ENCODE results near the gene CEP131. TPM values are rescaled to one million over a fixed set of nuclear protein-coding genes. Genes with fewer than 3 reads are reported as not detected.

The CEP131 gene
- total RNA-seq, 2 donors from 2014 or later: 23.2 to 28.0 TPM

DNA sequence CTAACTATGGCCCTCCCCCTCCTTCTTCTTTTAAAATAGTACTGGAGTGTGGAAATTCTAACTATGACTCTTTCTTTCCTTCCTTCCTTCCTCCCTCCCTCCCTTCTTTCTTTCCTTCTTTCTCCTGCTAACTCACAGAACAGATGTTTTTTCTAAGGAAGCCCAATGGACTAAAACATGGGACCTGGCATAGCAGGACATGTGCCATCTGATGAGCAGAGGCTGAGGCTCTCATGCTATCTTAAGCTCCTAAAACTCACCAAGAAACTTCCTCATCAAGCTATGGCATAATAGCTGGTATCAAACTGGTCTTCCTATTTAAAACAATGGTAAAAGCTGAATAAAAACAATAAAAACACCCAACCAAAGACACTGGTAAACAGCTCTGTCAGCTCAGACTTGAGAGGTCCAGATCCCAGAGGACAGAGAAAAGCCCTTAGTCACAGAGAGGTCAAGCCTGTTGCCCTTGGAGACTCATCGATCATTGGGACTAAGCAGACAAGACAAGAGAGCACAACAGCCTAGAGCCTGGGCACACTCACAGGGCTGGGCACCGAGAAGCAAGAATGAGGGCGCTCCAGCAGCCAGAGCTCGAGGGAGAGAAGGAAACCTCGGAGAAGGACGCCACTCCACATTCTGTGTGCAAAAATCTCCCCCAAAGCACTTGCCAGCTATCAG lies 44.8 kb upstream of the CEP131 start:
- H3K4me3 ChIP-seq (ENCODE audit: low read length): no peak overlapping the region
- WGBS, 2 experiments (ENCODE audit: insufficient coverage in 1 of 2, insufficient read length in 1 of 2): 78 to 93% methylated on average over 6 of the region's 6 CpGs
- Mint-ChIP-seq H3K9me3 (no peaks in the 10 kb centered on the region), H3K4me1 (no peaks in the 10 kb centered on the region), H3K27ac (no peak overlapping the region), H3K36me3 (ENCODE audit: low read depth) (peaks cover 67% of the 10 kb centered on the region), H3K4me3 (no peak overlapping the region), H3K27me3 (ENCODE audit: insufficient read depth) (no peaks in the 10 kb centered on the region)
- H3K27ac ChIP-seq (ENCODE audit: low read depth, low read length): peak overlapping the region; percentile 73
- no peaks in the 10 kb centered on the region for H3K27me3 ChIP-seq (ENCODE audit: control insufficient read depth, insufficient read depth, low read length, poor library complexity, severe bottlenecking)
- DNase-seq: no peak
- TF ChIP-seq, protein P1, sequence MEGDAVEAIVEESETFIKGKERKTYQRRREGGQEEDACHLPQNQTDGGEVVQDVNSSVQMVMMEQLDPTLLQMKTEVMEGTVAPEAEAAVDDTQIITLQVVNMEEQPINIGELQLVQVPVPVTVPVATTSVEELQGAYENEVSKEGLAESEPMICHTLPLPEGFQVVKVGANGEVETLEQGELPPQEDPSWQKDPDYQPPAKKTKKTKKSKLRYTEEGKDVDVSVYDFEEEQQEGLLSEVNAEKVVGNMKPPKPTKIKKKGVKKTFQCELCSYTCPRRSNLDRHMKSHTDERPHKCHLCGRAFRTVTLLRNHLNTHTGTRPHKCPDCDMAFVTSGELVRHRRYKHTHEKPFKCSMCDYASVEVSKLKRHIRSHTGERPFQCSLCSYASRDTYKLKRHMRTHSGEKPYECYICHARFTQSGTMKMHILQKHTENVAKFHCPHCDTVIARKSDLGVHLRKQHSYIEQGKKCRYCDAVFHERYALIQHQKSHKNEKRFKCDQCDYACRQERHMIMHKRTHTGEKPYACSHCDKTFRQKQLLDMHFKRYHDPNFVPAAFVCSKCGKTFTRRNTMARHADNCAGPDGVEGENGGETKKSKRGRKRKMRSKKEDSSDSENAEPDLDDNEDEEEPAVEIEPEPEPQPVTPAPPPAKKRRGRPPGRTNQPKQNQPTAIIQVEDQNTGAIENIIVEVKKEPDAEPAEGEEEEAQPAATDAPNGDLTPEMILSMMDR (conservative IDR thresholded peaks at IDR 0.05): no peak
- peaks cover 20% of the 10 kb centered on the region for H3K36me3 ChIP-seq (ENCODE audit: control insufficient read depth, insufficient read depth, low read length)
- H3K4me1 ChIP-seq (ENCODE audit: control insufficient read depth, insufficient read depth, low read length): no peaks in the 10 kb centered on the region
- H3K9ac ChIP-seq (ENCODE audit: extremely low read depth, low read length, poor library complexity, severe bottlenecking): no peak overlapping the region
- no peaks in the 10 kb centered on the region for H3K9me3 ChIP-seq (ENCODE audit: control insufficient read depth, low read length)

DNA sequence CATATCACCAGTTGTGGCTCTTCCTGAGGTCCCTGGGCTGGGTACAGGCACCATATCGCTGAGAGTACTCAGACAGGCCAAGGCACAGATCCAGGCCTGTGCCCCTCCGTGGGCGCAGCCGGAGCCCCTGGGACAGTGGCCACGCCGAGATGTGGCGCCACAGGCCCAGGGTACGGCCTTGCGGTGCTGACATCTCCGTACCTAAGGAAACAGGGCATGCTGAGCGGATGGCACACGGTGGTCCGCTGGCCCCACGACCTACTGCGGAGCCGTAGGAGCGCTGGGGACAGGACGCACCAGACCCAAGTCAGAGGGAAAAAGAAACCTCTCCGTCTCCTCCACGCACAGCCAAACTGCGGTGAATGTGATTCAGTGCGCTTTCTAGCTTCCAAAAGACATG lies 42.8 kb upstream of the CEP131 start:
- Mint-ChIP-seq H3K36me3 (ENCODE audit: low read depth) (peaks cover 59% of the 10 kb centered on the region), H3K4me1 (no peaks in the 10 kb centered on the region), H3K27ac (no peak overlapping the region), H3K27me3 (ENCODE audit: insufficient read depth) (no peaks in the 10 kb centered on the region), H3K9me3 (no peaks in the 10 kb centered on the region), H3K4me3 (no peak overlapping the region)
- no peaks in the 10 kb centered on the region for H3K9me3 ChIP-seq (ENCODE audit: control insufficient read depth, low read length)
- 92% methylated on average over 14 to 22 of the region's 22 CpGs for WGBS, 2 experiments (ENCODE audit: insufficient coverage in 1 of 2, insufficient read length in 1 of 2)
- H3K27me3 ChIP-seq (ENCODE audit: control insufficient read depth, insufficient read depth, low read length, poor library complexity, severe bottlenecking): no peaks in the 10 kb centered on the region
- no peaks in the 10 kb centered on the region for H3K4me1 ChIP-seq (ENCODE audit: control insufficient read depth, insufficient read depth, low read length)
- no peak overlapping the region for H3K4me3 ChIP-seq (ENCODE audit: low read length)
- no peak overlapping the region for H3K9ac ChIP-seq (ENCODE audit: extremely low read depth, low read length, poor library complexity, severe bottlenecking)
- H3K36me3 ChIP-seq (ENCODE audit: control insufficient read depth, insufficient read depth, low read length): peaks cover 18% of the 10 kb centered on the region
- no peak overlapping the region for H3K27ac ChIP-seq (ENCODE audit: low read depth, low read length)
- TF ChIP-seq, protein P1 (conservative IDR thresholded peaks at IDR 0.05): no peak
- DNase-seq: no peak

DNA sequence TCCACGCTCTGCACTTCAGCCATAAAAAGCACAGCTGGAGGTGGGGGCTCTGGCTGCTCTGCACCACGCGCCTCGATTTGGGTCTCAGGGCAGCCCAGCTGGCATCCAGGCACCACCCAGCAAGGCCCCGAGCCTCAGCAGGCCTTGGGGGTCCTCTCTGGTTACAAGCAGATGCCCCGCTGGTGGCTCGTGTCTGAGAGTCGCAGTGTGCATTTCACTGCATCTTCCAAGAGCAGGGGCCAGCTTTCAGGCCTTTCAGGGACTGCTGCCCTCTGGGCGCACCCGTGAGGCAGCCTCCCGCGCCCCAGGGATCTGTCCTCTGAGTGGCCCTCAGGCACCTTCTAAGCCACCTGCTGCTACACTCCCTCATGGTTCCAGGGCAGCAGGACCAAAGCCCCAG lies 41.9 kb upstream of the CEP131 start:
- TF ChIP-seq, protein P1 (conservative IDR thresholded peaks at IDR 0.05): no peak
- Mint-ChIP-seq H3K4me3 (no peak overlapping the region), H3K27me3 (ENCODE audit: insufficient read depth) (no peaks in the 10 kb centered on the region), H3K9me3 (no peaks in the 10 kb centered on the region), H3K4me1 (no peaks in the 10 kb centered on the region), H3K27ac (no peak overlapping the region), H3K36me3 (ENCODE audit: low read depth) (peaks cover 56% of the 10 kb centered on the region)
- H3K27me3 ChIP-seq (ENCODE audit: control insufficient read depth, insufficient read depth, low read length, poor library complexity, severe bottlenecking): no peaks in the 10 kb centered on the region
- H3K9me3 ChIP-seq (ENCODE audit: control insufficient read depth, low read length): no peaks in the 10 kb centered on the region
- no peak overlapping the region for H3K9ac ChIP-seq (ENCODE audit: extremely low read depth, low read length, poor library complexity, severe bottlenecking)
- H3K36me3 ChIP-seq (ENCODE audit: control insufficient read depth, insufficient read depth, low read length): peaks cover 20% of the 10 kb centered on the region
- H3K27ac ChIP-seq (ENCODE audit: low read depth, low read length): no peak overlapping the region
- 95 to 96% methylated on average over 10 to 12 of the region's 12 CpGs for WGBS, 2 experiments (ENCODE audit: insufficient coverage in 1 of 2, insufficient read length in 1 of 2)
- no peak for DNase-seq
- no peak overlapping the region for H3K4me3 ChIP-seq (ENCODE audit: low read length)
- H3K4me1 ChIP-seq (ENCODE audit: control insufficient read depth, insufficient read depth, low read length): no peaks in the 10 kb centered on the region
